GM23338 (cell line): ENCODE measurements around the gene TMEM255B. TPM values are rescaled to one million over a fixed set of nuclear protein-coding genes. Genes with fewer than 3 reads are reported as not detected.

Experiments used
- ATAC-seq: fragments of 200-7000 bp; cut with Tn5 transposase; 3 replicates; pipeline ENCODE4 v1.9.1; 2020
- DNase-seq: peaks from one replicate; pipeline ENCODE4 v3.0.0-alpha.2; 2015; ENCODE audit warnings: low spot score
- H2AFZ ChIP-seq: fragments of 200-600 bp; sonication (generic); 2 replicates; pipeline ENCODE4 v1.8.0; 2016; ENCODE audit warnings: antibody characterized with exemption, mild to moderate bottlenecking, moderate library complexity
- H3F3A ChIP-seq: fragments of 200-600 bp; sonication (generic); replicated peaks from 2 replicates; pipeline ENCODE4 v1.8.0; 2017; ENCODE audit warnings: antibody characterized with exemption, mixed run types, low read depth
- H3K27ac ChIP-seq: fragments of 200-600 bp; sonication (generic); 2 replicates; pipeline ENCODE4 v1.6.1; 2016; ENCODE audit warnings: low read depth
- H3K27me3 ChIP-seq: fragments of 200-600 bp; sonication (generic); 2 replicates; pipeline ENCODE4 v1.8.0; 2016; ENCODE audit warnings: mild to moderate bottlenecking, mixed run types, moderate library complexity; ENCODE audit not compliant: insufficient read depth
- H3K36me3 ChIP-seq: fragments of 200-600 bp; sonication (generic); 2 replicates; pipeline ENCODE4 v1.8.0; 2016; ENCODE audit warnings: mild to moderate bottlenecking; ENCODE audit not compliant: insufficient read depth
- H3K4me1 ChIP-seq: fragments of 200-600 bp; sonication (generic); 2 replicates; pipeline ENCODE4 v1.8.0; 2016; ENCODE audit warnings: mild to moderate bottlenecking, moderate library complexity; ENCODE audit not compliant: insufficient read depth
- H3K4me2 ChIP-seq: fragments of 200-600 bp; sonication (generic); 2 replicates; pipeline ENCODE4 v1.7.1; 2017; ENCODE audit warnings: mixed run types
- H3K4me3 ChIP-seq: fragments of 200-600 bp; sonication (generic); 2 replicates; pipeline ENCODE4 v1.6.1; 2016; ENCODE audit warnings: mixed run types
- H3K79me2 ChIP-seq: fragments of 200-600 bp; sonication (generic); replicated peaks from 2 replicates; pipeline ENCODE4 v1.8.0; 2017; ENCODE audit warnings: mild to moderate bottlenecking; ENCODE audit not compliant: insufficient read depth
- H3K9me2 ChIP-seq: fragments of 200-600 bp; sonication (generic); 2 replicates; pipeline ENCODE4 v1.8.0; 2017; ENCODE audit not compliant: insufficient read depth
- H4K20me1 ChIP-seq: fragments of 200-600 bp; sonication (generic); replicated peaks from 2 replicates; pipeline ENCODE4 v1.8.0; 2017; ENCODE audit warnings: mild to moderate bottlenecking; ENCODE audit not compliant: insufficient read depth
- H3K27ac Mint-ChIP-seq: 2 replicates; pipeline ENCODE4 v1.8.0; 2020; ENCODE audit warnings: inconsistent platforms, mild to moderate bottlenecking, moderate library complexity, mixed read lengths
- H3K27me3 Mint-ChIP-seq: 3 replicates; pipeline ENCODE4 v1.8.0; 2022; ENCODE audit warnings: low read depth, mild to moderate bottlenecking, moderate library complexity, mixed read lengths, inconsistent platforms; ENCODE audit not compliant: insufficient read depth, poor library complexity
- H3K36me3 Mint-ChIP-seq: 3 replicates; pipeline ENCODE4 v1.8.0; 2021; ENCODE audit warnings: low read depth, mild to moderate bottlenecking, inconsistent platforms, moderate library complexity, mixed read lengths
- H3K4me1 Mint-ChIP-seq: 3 replicates; pipeline ENCODE4 v1.8.0; 2020; ENCODE audit warnings: mild to moderate bottlenecking, inconsistent platforms, mixed read lengths
- H3K4me3 Mint-ChIP-seq: 3 replicates; pipeline ENCODE4 v1.8.0; 2021; ENCODE audit warnings: moderate library complexity, mild to moderate bottlenecking, inconsistent platforms, mixed read lengths
- H3K9me3 Mint-ChIP-seq: 3 replicates; pipeline ENCODE4 v1.8.0; 2020; ENCODE audit warnings: moderate library complexity, mild to moderate bottlenecking, inconsistent platforms, mixed read lengths
- CREB1 ChIP-seq: fragments of 250-450 bp; sonication (Bioruptor Pico); IDR thresholded peaks from 2 replicates; pipeline ENCODE4 v1.5.0; 2020; ENCODE audit warnings: low read depth, mild to moderate bottlenecking, moderate library complexity
- CTCF ChIP-seq, 2 experiments: fragments of 200-600 bp in 1 of 2; sonication (generic) in 1 of 2; conservative IDR thresholded peaks; 2 replicates each; pipeline versions ENCODE4 v1.5.1 to v1.6.1; 2016 to 2017; ENCODE audit warnings: antibody characterized with exemption in 2 of 2, low read depth in 2 of 2, mild to moderate bottlenecking in 2 of 2, moderate library complexity in 1 of 2
- ETS1 ChIP-seq: IDR thresholded peaks from 2 replicates; pipeline ENCODE4 v1.6.1; 2016; ENCODE audit warnings: antibody characterized with exemption
- EZH2 ChIP-seq: fragments of 200-600 bp; sonication (generic); IDR thresholded peaks from one replicate; pipeline ENCODE4 v1.8.0; 2017; ENCODE audit warnings: antibody characterized with exemption, mild to moderate bottlenecking, low read depth; ENCODE audit not compliant: unreplicated experiment
- EZH2phosphoT487 ChIP-seq: fragments of 200-600 bp; sonication (generic); IDR thresholded peaks from one replicate; pipeline ENCODE4 v1.8.1; 2018; ENCODE audit warnings: antibody characterized with exemption; ENCODE audit not compliant: unreplicated experiment
- JUNB ChIP-seq: IDR thresholded peaks from one replicate; pipeline ENCODE4 v1.6.1; 2016; ENCODE audit warnings: antibody characterized with exemption; ENCODE audit not compliant: unreplicated experiment
- NANOG ChIP-seq: IDR thresholded peaks from 2 replicates; pipeline ENCODE4 v1.6.1; 2016; ENCODE audit warnings: antibody characterized with exemption, borderline replicate concordance
- POLR2AphosphoS5 ChIP-seq: IDR thresholded peaks from 2 replicates; pipeline ENCODE4 v1.6.1; 2016; ENCODE audit warnings: antibody characterized with exemption, low read depth
- STAT1 ChIP-seq: IDR thresholded peaks from one replicate; pipeline ENCODE4 v1.6.1; 2016; ENCODE audit warnings: antibody characterized with exemption; ENCODE audit not compliant: unreplicated experiment
- ZNF114 ChIP-seq: fragments of 250-450 bp; sonication (Bioruptor Pico); IDR thresholded peaks from 2 replicates; pipeline ENCODE4 v1.5.0; 2020; ENCODE audit warnings: mild to moderate bottlenecking, moderate library complexity
- ZNF331 ChIP-seq: fragments of 250-450 bp; sonication (Bioruptor Pico); IDR thresholded peaks from 2 replicates; pipeline ENCODE4 v1.5.0; 2020; ENCODE audit warnings: low read depth, mild to moderate bottlenecking, moderate library complexity
- polyA plus RNA-seq: library from polyadenylated mRNA; unstranded; fragments of >200 nt; fragmentation: Nextera tagmentation; extraction: Ambion mirVana; gene quantifications from 2 replicates; pipeline ENCODE4 v1.2.1, GENCODE V29; 2016
- total RNA-seq: library from RNA; depleted of rRNA; stranded (reverse); fragments of >200 nt; shearing (Covaris generic); gene quantifications from 2 replicates; pipeline ENCODE4 v1.2.3, GENCODE V29; 2014
- TF ChIP-seq, protein P1 (sequence below): IDR thresholded peaks from one replicate; pipeline ENCODE4 v1.6.1; 2018; ENCODE audit warnings: antibody characterized with exemption; ENCODE audit not compliant: unreplicated experiment

TMEM255B gene
- total and polyA plus RNA-seq, 2 experiments from 2014 or later: 0.69 to 4.4 TPM

- TF ChIP-seq CTCF (conservative IDR thresholded peaks at IDR 0.05; ENCODE audit: low read depth in 2 of 2): no peak
- TF ChIP-seq JUNB: no peak
- TF ChIP-seq ZNF114 (CRISPR knock-in tag): no peak
- no peak for TF ChIP-seq EZH2phosphoT487
- TF ChIP-seq, protein P1, sequence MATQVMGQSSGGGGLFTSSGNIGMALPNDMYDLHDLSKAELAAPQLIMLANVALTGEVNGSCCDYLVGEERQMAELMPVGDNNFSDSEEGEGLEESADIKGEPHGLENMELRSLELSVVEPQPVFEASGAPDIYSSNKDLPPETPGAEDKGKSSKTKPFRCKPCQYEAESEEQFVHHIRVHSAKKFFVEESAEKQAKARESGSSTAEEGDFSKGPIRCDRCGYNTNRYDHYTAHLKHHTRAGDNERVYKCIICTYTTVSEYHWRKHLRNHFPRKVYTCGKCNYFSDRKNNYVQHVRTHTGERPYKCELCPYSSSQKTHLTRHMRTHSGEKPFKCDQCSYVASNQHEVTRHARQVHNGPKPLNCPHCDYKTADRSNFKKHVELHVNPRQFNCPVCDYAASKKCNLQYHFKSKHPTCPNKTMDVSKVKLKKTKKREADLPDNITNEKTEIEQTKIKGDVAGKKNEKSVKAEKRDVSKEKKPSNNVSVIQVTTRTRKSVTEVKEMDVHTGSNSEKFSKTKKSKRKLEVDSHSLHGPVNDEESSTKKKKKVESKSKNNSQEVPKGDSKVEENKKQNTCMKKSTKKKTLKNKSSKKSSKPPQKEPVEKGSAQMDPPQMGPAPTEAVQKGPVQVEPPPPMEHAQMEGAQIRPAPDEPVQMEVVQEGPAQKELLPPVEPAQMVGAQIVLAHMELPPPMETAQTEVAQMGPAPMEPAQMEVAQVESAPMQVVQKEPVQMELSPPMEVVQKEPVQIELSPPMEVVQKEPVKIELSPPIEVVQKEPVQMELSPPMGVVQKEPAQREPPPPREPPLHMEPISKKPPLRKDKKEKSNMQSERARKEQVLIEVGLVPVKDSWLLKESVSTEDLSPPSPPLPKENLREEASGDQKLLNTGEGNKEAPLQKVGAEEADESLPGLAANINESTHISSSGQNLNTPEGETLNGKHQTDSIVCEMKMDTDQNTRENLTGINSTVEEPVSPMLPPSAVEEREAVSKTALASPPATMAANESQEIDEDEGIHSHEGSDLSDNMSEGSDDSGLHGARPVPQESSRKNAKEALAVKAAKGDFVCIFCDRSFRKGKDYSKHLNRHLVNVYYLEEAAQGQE: no peak
- no peak for TF ChIP-seq ETS1
Measured at GRCh38 chr13:113770441-113770840, 11.4 kb downstream of the TMEM255B start (continued).

DNA sequence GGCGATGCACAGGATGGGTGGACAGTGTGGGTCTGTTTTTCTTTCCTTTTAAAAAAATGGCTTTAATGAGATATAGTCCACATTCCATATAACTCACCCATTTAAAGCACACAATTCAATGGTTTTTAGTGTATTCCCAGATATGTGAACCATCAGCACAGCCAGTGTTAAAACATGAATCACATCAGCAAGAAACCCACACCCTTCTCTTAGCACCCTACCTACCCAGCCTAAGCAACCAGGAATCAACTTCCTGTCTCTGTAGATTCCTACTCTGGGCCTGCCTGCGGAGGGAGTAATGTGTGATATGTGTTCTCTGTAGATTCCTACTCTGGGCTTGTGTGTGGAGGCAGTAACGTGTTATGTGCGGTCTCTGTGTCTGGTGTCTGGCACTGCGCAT is 11.9 kb downstream of the TMEM255B start:
- H3F3A ChIP-seq: no peaks in the 10 kb centered on the region
- H3K27ac ChIP-seq: no peak overlapping the region
- H3K4me1 ChIP-seq: no peaks in the 10 kb centered on the region
- no peaks in the 10 kb centered on the region for H3K36me3 Mint-ChIP-seq
- H2AFZ ChIP-seq: no peak overlapping the region
- no peaks in the 10 kb centered on the region; the same call in 2 of the 3 replicates for H3K4me1 Mint-ChIP-seq
- H3K9me2 ChIP-seq: 0 out of 2 replicates have a peak, but pooled peaks cover 3% of the 10 kb centered on the region
- no peaks in the 10 kb centered on the region for H3K79me2 ChIP-seq
- no peak for ATAC-seq
- no peak overlapping the region for H3K27ac Mint-ChIP-seq
- no peak for DNase-seq
- H3K36me3 ChIP-seq: no peaks in the 10 kb centered on the region
- no peak overlapping the region for H3K4me2 ChIP-seq
- no peak overlapping the region for H3K4me3 Mint-ChIP-seq
- H3K9me3 Mint-ChIP-seq: no peaks in the 10 kb centered on the region
- no peaks in the 10 kb centered on the region for H3K27me3 ChIP-seq
- no peaks in the 10 kb centered on the region for H4K20me1 ChIP-seq
- H3K27me3 Mint-ChIP-seq: no peaks in the 10 kb centered on the region
- no peak overlapping the region for H3K4me3 ChIP-seq
- no peak for TF ChIP-seq EZH2
- no peak for TF ChIP-seq JUNB
- TF ChIP-seq NANOG: no peak
- no peak for TF ChIP-seq ZNF114 (CRISPR knock-in tag)
- no peak for TF ChIP-seq POLR2AphosphoS5
- TF ChIP-seq CTCF (conservative IDR thresholded peaks at IDR 0.05; ENCODE audit: low read depth in 2 of 2): no peak
- no peak for TF ChIP-seq CREB1 (CRISPR knock-in tag)
- TF ChIP-seq STAT1: no peak
- TF ChIP-seq EZH2phosphoT487: no peak
- TF ChIP-seq ZNF331 (CRISPR knock-in tag): no peak
